AG04449 (cell line): ENCODE measurements around the gene CPT1A.

Experiments used
- CTCF ChIA-PET: fragments of 350-600 bp; formaldehyde crosslinking; extraction: SDS; loops from one replicate; lab custom pipeline; 2021; ENCODE audit warnings: antibody characterized with exemption; lab: Yijun Ruan, JAX
- POLR2A ChIA-PET: fragments of 400-600, 350-600 bp; formaldehyde crosslinking; extraction: SDS; loops from one replicate; lab custom pipeline; 2020; ENCODE audit warnings: antibody characterized with exemption, inconsistent platforms; lab: Yijun Ruan, JAX
- DNase-seq: peaks from one replicate; pipeline ENCODE4 v3.0.0-alpha.2; 2010; ENCODE audit warnings: low read depth, low spot score
- H3K4me3 ChIP-seq: 2 replicates; pipeline ENCODE4 v1.5.1; 2011; ENCODE audit warnings: low read depth, mild to moderate bottlenecking, control low read depth, low read length
- TF ChIP-seq, protein P1 (sequence below): IDR thresholded peaks from one replicate; pipeline ENCODE4 v1.5.1; 2011; ENCODE audit warnings: mild to moderate bottlenecking, moderate library complexity, low read length, control low read depth, inconsistent platforms; ENCODE audit not compliant: insufficient read depth; ENCODE audit errors: missing control alignments

Gene CPT1A

DNA sequence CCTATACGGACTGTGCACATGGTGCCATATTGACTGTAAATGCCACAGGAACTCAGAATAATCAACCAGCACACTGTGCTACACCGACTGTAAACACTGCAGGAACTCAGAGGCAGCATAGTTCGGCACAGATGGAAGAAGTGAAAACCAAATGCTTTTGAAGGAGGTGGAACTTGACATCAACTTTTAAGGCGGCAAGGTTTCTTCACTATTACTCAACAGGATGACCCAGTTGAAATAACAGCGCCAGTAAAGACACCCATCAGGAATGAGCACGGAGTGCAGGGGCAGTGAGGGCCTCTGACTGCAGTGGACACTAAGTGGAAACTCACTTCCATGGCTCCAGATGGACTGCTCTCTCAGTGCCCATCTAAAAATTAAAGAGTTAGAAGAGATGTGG, 106.1 kb downstream of the CPT1A start:
- no peak overlapping the region for H3K4me3 ChIP-seq
- DNase-seq = no peak
- TF ChIP-seq, protein P1, sequence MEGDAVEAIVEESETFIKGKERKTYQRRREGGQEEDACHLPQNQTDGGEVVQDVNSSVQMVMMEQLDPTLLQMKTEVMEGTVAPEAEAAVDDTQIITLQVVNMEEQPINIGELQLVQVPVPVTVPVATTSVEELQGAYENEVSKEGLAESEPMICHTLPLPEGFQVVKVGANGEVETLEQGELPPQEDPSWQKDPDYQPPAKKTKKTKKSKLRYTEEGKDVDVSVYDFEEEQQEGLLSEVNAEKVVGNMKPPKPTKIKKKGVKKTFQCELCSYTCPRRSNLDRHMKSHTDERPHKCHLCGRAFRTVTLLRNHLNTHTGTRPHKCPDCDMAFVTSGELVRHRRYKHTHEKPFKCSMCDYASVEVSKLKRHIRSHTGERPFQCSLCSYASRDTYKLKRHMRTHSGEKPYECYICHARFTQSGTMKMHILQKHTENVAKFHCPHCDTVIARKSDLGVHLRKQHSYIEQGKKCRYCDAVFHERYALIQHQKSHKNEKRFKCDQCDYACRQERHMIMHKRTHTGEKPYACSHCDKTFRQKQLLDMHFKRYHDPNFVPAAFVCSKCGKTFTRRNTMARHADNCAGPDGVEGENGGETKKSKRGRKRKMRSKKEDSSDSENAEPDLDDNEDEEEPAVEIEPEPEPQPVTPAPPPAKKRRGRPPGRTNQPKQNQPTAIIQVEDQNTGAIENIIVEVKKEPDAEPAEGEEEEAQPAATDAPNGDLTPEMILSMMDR = no peak
- ChIA-PET CTCF (no interaction called here), POLR2A (no interaction called here)

GRCh38 chr11:68735125-68735524, 106.6 kb downstream of the CPT1A start:
- TF ChIP-seq, protein P1 = no peak
- no peak overlapping the region for H3K4me3 ChIP-seq
- ChIA-PET POLR2A (no interaction called here), CTCF (interaction anchor here (1.0 kb wide), 1 partner anchor 155 kb away, joined by 3 read pairs; no protein-coding TSS in a partner anchor)
- DNase-seq = no peak

DNA sequence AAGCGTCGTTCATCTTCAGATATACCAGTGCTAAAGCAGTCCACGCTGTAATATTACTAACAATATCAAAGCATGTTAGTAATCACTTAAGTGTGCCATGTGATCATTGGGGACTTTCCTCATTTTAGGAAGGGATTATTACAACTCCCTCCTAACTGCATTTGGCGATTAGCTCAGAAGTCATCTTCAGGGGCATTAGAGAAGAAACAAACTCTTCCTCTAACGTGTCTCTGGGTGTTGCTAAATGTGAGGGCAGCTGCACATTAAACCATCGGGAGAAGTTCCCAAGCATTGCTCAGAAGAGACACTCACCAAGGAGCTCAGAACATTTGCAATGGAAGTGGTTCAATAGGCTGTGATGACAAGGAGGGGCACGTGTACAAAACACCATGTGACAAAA, 107.6 kb downstream of the CPT1A start:
- TF ChIP-seq, protein P1 = no peak
- no peak for DNase-seq
- H3K4me3 ChIP-seq = no peak overlapping the region
- ChIA-PET CTCF (interaction anchor here (1.0 kb wide), 1 partner anchor 156 kb away, joined by 3 read pairs; no protein-coding TSS in a partner anchor), POLR2A (no interaction called here)

DNA sequence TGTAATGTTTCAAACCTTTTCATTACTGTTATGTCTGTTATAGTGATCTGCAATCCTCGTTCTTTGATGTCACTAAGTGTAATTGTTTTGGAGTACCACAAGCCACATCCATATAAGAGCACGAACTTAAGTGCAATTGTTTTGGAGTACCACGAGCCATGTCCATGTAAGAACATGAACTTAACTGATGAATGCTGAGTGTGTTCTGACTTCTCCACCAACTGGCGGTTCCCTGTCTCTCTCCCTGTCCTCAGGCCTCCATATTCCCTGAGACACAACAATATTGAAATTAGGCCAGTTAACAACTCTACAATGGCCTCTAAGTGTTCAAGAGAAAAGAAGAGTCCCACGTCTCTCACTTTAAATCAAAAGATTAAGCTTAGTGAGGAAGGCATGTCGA, 113.9 kb downstream of the CPT1A start:
- ChIA-PET POLR2A (no interaction called here), CTCF (no interaction called here)
- H3K4me3 ChIP-seq = no peak overlapping the region
- TF ChIP-seq, protein P1 = no peak
- no peak for DNase-seq

DNA sequence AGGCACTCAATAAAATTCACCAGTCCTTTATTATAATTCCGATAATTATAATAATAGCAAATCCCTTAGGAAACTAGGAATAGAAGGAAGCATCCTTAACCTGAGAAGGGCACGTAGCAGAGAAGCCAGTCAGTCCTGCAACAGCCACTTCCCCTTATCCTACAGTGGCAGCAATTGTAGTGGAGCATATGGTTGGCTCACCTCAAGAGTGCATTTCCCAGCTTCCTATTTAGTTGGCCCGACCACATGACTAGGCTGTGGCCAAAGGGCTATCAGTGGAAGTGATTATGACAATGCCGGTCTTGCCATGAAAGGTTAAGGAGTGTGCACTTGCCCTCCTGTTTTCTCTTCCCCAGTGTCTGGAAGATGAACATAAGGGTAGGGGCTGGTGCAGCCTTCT, 117.4 kb downstream of the CPT1A start:
- CTCF ChIA-PET = no interaction called here
- no peak overlapping the region for H3K4me3 ChIP-seq
- POLR2A ChIA-PET = no interaction called here
- TF ChIP-seq, protein P1 = no peak
- DNase-seq = no peak

DNA sequence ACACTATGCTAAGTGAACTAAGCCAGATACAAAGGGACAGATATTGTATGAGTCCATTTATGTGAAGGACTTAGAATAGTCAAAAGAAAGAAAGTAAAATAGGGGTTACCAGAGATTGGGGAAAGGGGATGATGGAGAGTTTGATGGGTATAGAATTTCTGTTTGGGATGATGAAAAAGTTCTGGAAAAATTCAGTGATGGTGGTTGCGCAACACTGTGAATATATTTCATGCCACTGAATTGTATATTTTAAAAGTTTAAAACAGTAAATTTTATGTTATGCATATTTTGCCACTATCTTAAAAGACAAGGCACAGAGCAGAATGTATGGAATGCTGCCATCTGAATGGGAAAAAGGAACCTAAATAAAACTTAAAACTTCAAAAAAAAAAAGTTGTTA, 119.6 kb downstream of the CPT1A start:
- POLR2A ChIA-PET = no interaction called here

More for the DNA sequence above, 119.6 kb downstream of the CPT1A start:
- H3K4me3 ChIP-seq = no peak overlapping the region
- TF ChIP-seq, protein P1 = no peak
- no peak for DNase-seq
- CTCF ChIA-PET = interaction anchor here (1.0 kb wide), 1 partner anchor 10 kb away, joined by 4 read pairs; no protein-coding TSS in a partner anchor
